DND-41 (cell line): ENCODE data around the gene ROBO2.

Experiments
- EZH2 ChIP-seq: IDR thresholded peaks from 3 replicates; pipeline ENCODE4 v1.6.1; 2012; ENCODE audit warnings: borderline replicate concordance, low read depth, mild to moderate bottlenecking, moderate library complexity, low read length, inconsistent platforms; ENCODE audit not compliant: severe bottlenecking
- TF ChIP-seq, protein P1 (sequence below): IDR thresholded peaks from 2 replicates; pipeline ENCODE4 v1.5.1; 2012; ENCODE audit warnings: borderline replicate concordance, low read length, moderate library complexity, mild to moderate bottlenecking; ENCODE audit not compliant: poor library complexity, severe bottlenecking; ENCODE audit errors: extremely low read depth

DNA sequence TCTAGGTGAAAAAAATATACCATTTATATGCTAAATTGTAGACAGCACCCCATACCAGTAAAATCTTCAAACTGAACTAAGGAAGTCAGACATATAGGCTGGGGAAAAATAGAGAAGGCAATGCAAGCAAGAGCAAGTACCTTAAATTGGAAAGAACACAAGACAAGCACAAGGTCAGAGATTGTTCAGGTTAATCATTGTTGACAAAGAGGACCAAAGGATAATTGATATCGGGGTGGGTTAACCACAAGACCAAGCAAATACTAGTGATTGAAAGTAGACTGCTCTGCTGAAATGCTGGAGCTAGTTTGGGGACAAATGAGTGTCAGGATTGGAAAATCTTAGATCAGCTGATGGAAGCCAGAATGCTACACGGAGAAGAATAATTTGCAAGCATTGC lies 499.8 kb downstream of the ROBO2 start:
- TF ChIP-seq, protein P1, sequence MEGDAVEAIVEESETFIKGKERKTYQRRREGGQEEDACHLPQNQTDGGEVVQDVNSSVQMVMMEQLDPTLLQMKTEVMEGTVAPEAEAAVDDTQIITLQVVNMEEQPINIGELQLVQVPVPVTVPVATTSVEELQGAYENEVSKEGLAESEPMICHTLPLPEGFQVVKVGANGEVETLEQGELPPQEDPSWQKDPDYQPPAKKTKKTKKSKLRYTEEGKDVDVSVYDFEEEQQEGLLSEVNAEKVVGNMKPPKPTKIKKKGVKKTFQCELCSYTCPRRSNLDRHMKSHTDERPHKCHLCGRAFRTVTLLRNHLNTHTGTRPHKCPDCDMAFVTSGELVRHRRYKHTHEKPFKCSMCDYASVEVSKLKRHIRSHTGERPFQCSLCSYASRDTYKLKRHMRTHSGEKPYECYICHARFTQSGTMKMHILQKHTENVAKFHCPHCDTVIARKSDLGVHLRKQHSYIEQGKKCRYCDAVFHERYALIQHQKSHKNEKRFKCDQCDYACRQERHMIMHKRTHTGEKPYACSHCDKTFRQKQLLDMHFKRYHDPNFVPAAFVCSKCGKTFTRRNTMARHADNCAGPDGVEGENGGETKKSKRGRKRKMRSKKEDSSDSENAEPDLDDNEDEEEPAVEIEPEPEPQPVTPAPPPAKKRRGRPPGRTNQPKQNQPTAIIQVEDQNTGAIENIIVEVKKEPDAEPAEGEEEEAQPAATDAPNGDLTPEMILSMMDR, result no peak
- TF ChIP-seq EZH2, result no peak
